C4-2B (cell line): ENCODE data around the gene COX7C.

Experiments used
- CTCF ChIP-seq: fragments of 450-650 bp; conservative IDR thresholded peaks from 2 replicates; pipeline ENCODE4 v1.5.1; 2017; ENCODE audit warnings: mild to moderate bottlenecking
- ZFX ChIP-seq: fragments of 450-650 bp; IDR thresholded peaks from 2 replicates; pipeline ENCODE4 v1.6.1; 2017

- TF ChIP-seq CTCF, result no peak
- TF ChIP-seq ZFX, result no peak
These were observed 6.2 kb downstream of the COX7C start for GRCh38 chr5:86623785-86624483.
